Peyer's patch (tissue), 4 donors: Measurements from ENCODE around the gene PINK1.

Source experiments
- POLR2A ChIP-seq, 2 donors: fragments of 450-650 bp; IDR thresholded peaks; one replicate each; pipeline ENCODE4 v1.5.1; 2017; ENCODE audit warnings: antibody characterized with exemption in 2 of 2, mild to moderate bottlenecking in 2 of 2, moderate library complexity in 2 of 2
- TF ChIP-seq, protein P1 (sequence below), 6 experiments: fragments of 450-650 bp in 4 of 6; fragments of 200-600 bp in 2 of 6; sonication (generic) in 1 of 6; IDR thresholded peaks; one replicate each; pipeline ENCODE4 v1.5.1; 2017 to 2019; ENCODE audit warnings: antibody characterized with exemption in 6 of 6, mild to moderate bottlenecking in 3 of 6, moderate library complexity in 1 of 6

- TF ChIP-seq POLR2A (IDR thresholded peaks at IDR 0.05) = no peak
- TF ChIP-seq, protein P1, sequence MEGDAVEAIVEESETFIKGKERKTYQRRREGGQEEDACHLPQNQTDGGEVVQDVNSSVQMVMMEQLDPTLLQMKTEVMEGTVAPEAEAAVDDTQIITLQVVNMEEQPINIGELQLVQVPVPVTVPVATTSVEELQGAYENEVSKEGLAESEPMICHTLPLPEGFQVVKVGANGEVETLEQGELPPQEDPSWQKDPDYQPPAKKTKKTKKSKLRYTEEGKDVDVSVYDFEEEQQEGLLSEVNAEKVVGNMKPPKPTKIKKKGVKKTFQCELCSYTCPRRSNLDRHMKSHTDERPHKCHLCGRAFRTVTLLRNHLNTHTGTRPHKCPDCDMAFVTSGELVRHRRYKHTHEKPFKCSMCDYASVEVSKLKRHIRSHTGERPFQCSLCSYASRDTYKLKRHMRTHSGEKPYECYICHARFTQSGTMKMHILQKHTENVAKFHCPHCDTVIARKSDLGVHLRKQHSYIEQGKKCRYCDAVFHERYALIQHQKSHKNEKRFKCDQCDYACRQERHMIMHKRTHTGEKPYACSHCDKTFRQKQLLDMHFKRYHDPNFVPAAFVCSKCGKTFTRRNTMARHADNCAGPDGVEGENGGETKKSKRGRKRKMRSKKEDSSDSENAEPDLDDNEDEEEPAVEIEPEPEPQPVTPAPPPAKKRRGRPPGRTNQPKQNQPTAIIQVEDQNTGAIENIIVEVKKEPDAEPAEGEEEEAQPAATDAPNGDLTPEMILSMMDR (IDR thresholded peaks at IDR 0.05) = no peak
Observed at GRCh38 chr1:20695515-20695914, 62.3 kb downstream of the PINK1 start.
